Mucosa of descending colon (tissue), 3 donors: ENCODE results near the gene C6orf89. TPM values are rescaled to one million over a fixed set of nuclear protein-coding genes. Genes with fewer than 3 reads are reported as not detected.

Source experiments
- ATAC-seq: fragments of 200-7000 bp; cut with Tn5 transposase; one replicate; pipeline ENCODE4 v1.9.1; 2020; ENCODE audit warnings: mild to moderate bottlenecking, moderate library complexity
- DNase-seq, 3 donors: peaks; one replicate each; pipeline ENCODE4 v3.0.0-alpha.2; 2020
- H3K36me3 ChIP-seq: fragments of 200-600 bp; one replicate; pipeline ENCODE4 v1.8.0; 2021; ENCODE audit warnings: low read depth, mild to moderate bottlenecking
- H3K4me1 ChIP-seq: fragments of 200-600 bp; one replicate; pipeline ENCODE4 v1.8.0; 2021; ENCODE audit warnings: low read depth, mild to moderate bottlenecking
- H3K4me3 ChIP-seq: fragments of 200-600 bp; one replicate; pipeline ENCODE4 v1.8.0; 2021; ENCODE audit warnings: mild to moderate bottlenecking
- H3K9me3 ChIP-seq: fragments of 200-600 bp; one replicate; pipeline ENCODE4 v1.8.0; 2021; ENCODE audit warnings: mild to moderate bottlenecking
- CTCF ChIP-seq: fragments of 200-600 bp; IDR thresholded peaks from one replicate; pipeline ENCODE4 v1.8.0; 2022; ENCODE audit warnings: antibody characterized with exemption, mild to moderate bottlenecking
- intact Hi-C, 2 donors: fragments of 100-400 bp; cut with DNase I in 1 of 2; cut with micrococcal nuclease in 1 of 2; formaldehyde crosslinking; loops; one replicate each; pipeline versions ENCODE4 v1.11.0 to v1.11.1; 2022; cut with DNase I, micrococcal nuclease
- total RNA-seq, 3 donors: library from RNA; stranded (reverse); fragmentation: NEBNext Ultra II Directional in 2 of 3; extraction: Animal tissue kit (Norgen Biotek cat#: 25700) in 2 of 3; gene quantifications; one replicate each; pipeline versions ENCODE4 v1.2.1 to v1.2.4, GENCODE V29; 2021 to 2023
- donor health status: DM: no; HTN: no; CAD: no; lungs with moderate emphysema.
- donor health status: DM: no; HTN: no; CAD: no.
- donor health status: DM: no; HTN: yes; CAD: no.

C6orf89 gene
- total RNA-seq, 3 donors from 2014 or later = 53.9 to 66.6 (median 56.0) TPM

- ATAC-seq = no peak
Measured at GRCh38 chr6:36884610-36885009, 1.1 kb upstream of the C6orf89 start.

DNA sequence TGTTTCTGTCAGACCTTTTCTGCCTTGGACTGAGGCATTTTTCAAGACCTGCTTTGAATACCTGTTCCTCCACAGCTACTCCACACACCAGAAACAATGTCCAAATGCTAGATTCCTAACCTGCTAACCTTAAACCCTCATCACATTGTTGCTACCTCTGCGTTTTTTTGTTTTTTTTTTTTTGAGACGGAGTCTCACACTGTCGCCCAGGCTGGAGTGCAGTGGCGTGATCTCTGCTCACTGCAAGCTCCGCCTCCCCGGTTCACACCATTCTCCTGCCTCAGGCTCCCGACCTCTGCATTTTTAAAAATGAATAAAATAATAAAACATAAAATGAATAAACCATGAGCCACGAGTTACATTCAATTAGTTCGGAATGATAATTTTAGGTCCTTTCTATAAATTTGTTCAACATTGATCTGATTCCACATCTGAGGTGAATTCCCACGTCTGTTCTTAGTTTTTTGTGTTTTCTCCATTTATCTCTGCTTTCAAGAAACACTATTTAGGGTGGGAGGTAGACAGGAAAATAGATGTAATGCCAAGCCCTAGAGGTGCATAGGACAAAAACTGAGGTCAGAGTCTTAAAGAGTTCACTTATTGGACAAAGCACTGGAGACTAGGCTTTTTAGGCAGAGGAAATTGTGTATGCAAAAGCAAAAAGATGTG lies 1.3 kb downstream of the C6orf89 start:
- peaks cover 9% of the 10 kb centered on the region for H3K4me1 ChIP-seq
- H3K9me3 ChIP-seq = no peaks in the 10 kb centered on the region
- H3K4me3 ChIP-seq = no peak overlapping the region
- no peaks in the 10 kb centered on the region for H3K36me3 ChIP-seq
- no peak for TF ChIP-seq CTCF
- intact Hi-C loops = loop anchor here (5.0 to 10.0 kb wide), 2 partner anchors 98 to 130 kb away; partner anchors contain the start of gene MTCH1 (in 1 of the 2)
- ATAC-seq (no peak), DNase-seq (no peak)

More at GRCh38 chr6:36884610-36885009, 1.1 kb upstream of the C6orf89 start:
- Histone ChIP-seq H3K9me3 (no peaks in the 10 kb centered on the region), H3K4me3 (no peak overlapping the region), H3K4me1 (peaks cover 9% of the 10 kb centered on the region), H3K36me3 (no peaks in the 10 kb centered on the region)
- no peak for DNase-seq
- TF ChIP-seq CTCF = no peak
- intact Hi-C loops = loop anchor here (5.0 to 10.0 kb wide), 2 partner anchors 100 to 133 kb away; partner anchors contain the start of gene MTCH1 (in 1 of the 2)

GRCh38 chr6:36888115-36888643 lies 2.4 kb downstream of the C6orf89 start:
- no peak for ATAC-seq
- intact Hi-C loops = loop anchor here (5.0 to 10.0 kb wide), 2 partner anchors 97 to 129 kb away; partner anchors contain the start of gene MTCH1 (in 1 of the 2)

DNA sequence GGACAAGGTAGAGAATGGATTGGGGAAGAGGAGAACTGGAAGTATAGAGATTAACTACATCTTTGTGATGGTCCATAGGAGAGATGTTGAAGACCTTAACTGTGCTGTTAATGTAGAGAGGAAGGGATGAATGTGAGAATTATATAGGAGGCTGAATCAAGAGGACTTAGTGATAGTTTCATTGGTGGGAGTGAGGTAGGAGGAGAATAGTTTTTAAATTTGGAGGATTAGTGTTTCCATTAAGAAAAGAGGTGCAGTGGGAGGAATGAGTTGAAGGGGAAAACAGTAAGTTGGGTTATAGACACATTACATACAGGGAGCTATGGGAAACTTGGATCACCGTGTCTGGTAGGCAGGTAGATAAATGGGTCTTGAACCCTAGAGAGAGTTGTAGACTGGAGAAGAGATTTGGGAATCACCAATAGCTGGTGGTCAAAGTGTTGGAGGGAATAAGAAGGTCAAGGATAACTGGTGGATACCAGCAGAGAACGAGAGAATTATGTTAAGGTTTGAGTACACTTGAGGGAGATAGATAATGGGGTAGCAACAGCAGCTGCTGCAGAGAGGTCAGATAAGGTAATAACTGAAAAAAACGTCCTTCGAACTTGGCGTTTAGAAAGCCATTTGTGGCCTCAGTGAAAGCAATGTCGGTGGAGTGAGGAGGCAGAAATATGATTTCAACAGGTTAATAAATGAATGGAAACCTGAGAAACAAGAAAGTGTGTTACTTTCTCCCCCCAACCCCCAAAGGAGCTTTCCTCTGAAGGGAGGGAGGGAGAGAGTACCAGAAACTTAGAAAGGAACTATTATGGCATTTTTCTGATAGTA lies 3.1 kb downstream of the C6orf89 start:
- intact Hi-C loops = loop anchor here (5.0 to 10.0 kb wide), 2 partner anchors 96 to 128 kb away; partner anchors contain the start of gene MTCH1 (in 1 of the 2)
- H3K4me1 ChIP-seq = peaks cover 9% of the 10 kb centered on the region
- ATAC-seq = no peak

More at GRCh38 chr6:36888115-36888643, 2.4 kb downstream of the C6orf89 start:
- peaks cover 9% of the 10 kb centered on the region for H3K4me1 ChIP-seq
- no peaks in the 10 kb centered on the region for H3K9me3 ChIP-seq
- no peak for DNase-seq
- no peaks in the 10 kb centered on the region for H3K36me3 ChIP-seq
- TF ChIP-seq CTCF = no peak
- H3K4me3 ChIP-seq = no peak overlapping the region

More for the DNA sequence above, 3.1 kb downstream of the C6orf89 start:
- no peak for TF ChIP-seq CTCF
- Histone ChIP-seq H3K4me3 (no peak overlapping the region), H3K9me3 (no peaks in the 10 kb centered on the region), H3K36me3 (no peaks in the 10 kb centered on the region)
- DNase-seq = no peak
